Retinal pigment epithelial cell (primary cell): ENCODE data around the gene AP3S2.

Experiments
- DNase-seq: peaks from one replicate; pipeline ENCODE4 v3.0.0-alpha.2; 2010; ENCODE audit warnings: low read depth
- H3K4me3 ChIP-seq: 2 replicates; pipeline ENCODE4 v1.5.1; 2011; ENCODE audit warnings: mild to moderate bottlenecking, low read length, control low read depth, moderate library complexity
- TF ChIP-seq, protein P1 (sequence below): conservative IDR thresholded peaks from 2 replicates; pipeline ENCODE4 v1.5.1; 2011; ENCODE audit warnings: low read depth, low read length, control low read depth, inconsistent platforms

AP3S2 gene

GRCh38 chr15:89903015-89903857 is 9.4 kb upstream of the AP3S2 start:
- no peak for DNase-seq
- TF ChIP-seq, protein P1, sequence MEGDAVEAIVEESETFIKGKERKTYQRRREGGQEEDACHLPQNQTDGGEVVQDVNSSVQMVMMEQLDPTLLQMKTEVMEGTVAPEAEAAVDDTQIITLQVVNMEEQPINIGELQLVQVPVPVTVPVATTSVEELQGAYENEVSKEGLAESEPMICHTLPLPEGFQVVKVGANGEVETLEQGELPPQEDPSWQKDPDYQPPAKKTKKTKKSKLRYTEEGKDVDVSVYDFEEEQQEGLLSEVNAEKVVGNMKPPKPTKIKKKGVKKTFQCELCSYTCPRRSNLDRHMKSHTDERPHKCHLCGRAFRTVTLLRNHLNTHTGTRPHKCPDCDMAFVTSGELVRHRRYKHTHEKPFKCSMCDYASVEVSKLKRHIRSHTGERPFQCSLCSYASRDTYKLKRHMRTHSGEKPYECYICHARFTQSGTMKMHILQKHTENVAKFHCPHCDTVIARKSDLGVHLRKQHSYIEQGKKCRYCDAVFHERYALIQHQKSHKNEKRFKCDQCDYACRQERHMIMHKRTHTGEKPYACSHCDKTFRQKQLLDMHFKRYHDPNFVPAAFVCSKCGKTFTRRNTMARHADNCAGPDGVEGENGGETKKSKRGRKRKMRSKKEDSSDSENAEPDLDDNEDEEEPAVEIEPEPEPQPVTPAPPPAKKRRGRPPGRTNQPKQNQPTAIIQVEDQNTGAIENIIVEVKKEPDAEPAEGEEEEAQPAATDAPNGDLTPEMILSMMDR, result no peak
- H3K4me3 ChIP-seq, result no peak overlapping the region

- H3K4me3 ChIP-seq, result no peak overlapping the region
- DNase-seq, result no peak
- TF ChIP-seq, protein P1, result no peak
Observed at GRCh38 chr15:89900849-89901248, 7.1 kb upstream of the AP3S2 start.

- no peak overlapping the region for H3K4me3 ChIP-seq
- TF ChIP-seq, protein P1, result no peak
- DNase-seq, result no peak
Observed at GRCh38 chr15:89899951-89900567, 6.3 kb upstream of the AP3S2 start.

GRCh38 chr15:89899295-89899945 is 5.6 kb upstream of the AP3S2 start:
- no peak for DNase-seq
- H3K4me3 ChIP-seq, result no peak overlapping the region
- TF ChIP-seq, protein P1, result no peak

GRCh38 chr15:89898614-89899294 is 5.0 kb upstream of the AP3S2 start:
- DNase-seq, result no peak
- TF ChIP-seq, protein P1, result peak; percentile 63
- no peak overlapping the region for H3K4me3 ChIP-seq

GRCh38 chr15:89898146-89898545 is 4.4 kb upstream of the AP3S2 start:
- no peak for DNase-seq
- TF ChIP-seq, protein P1, result no peak
- H3K4me3 ChIP-seq, result no peak overlapping the region
